K562 (cell line): ENCODE results near the gene MCU. TPM values are rescaled to one million over a fixed set of nuclear protein-coding genes. Genes with fewer than 3 reads are reported as not detected.
A peak's percentile ranks its signal among the peaks of the same experiment; 100 is the strongest.

Source experiments
- ATAC-seq: fragments of 200-7000 bp; cut with Tn5 transposase; 3 replicates; pipeline ENCODE4 v1.9.1; 2020; ENCODE audit warnings: moderate library complexity
- BruUV-seq: library from RNA; stranded (reverse); fragments of 400-500 nt; replicated peaks from 2 replicates; lab custom pipeline; 2021; lab: Mats Ljungman, UMichigan
- CTCF ChIA-PET: fragments of 300-600 bp; formaldehyde crosslinking; extraction: SDS; loops from one replicate; lab custom pipeline; 2021; ENCODE audit warnings: low intra/inter-chr PET ratio; lab: Yijun Ruan, JAX
- POLR2A ChIA-PET: fragments of 300-600, 350-650 bp; sonication (Branson Sonifier 250); formaldehyde crosslinking; extraction: SDS; loops from one replicate; lab custom pipeline; 2021; ENCODE audit warnings: antibody characterized with exemption, inconsistent platforms; lab: Yijun Ruan, JAX
- DNase-seq, 4 experiments: peaks; one replicate each; pipeline versions ENCODE4 v3.0.0 to v3.0.0-alpha.2; 2011 to 2018; ENCODE audit warnings: low spot score in 3 of 4, mixed read lengths in 3 of 4; ENCODE audit errors: extremely low read depth in 1 of 4
- FAIRE-seq: peaks from 2 replicates; lab custom pipeline; 2011; peaks lifted over from hg19 to GRCh38; lab: Jason Lieb, UNC
- H2AFZ ChIP-seq: 2 replicates; pipeline ENCODE4 v1.6.0; 2011; ENCODE audit warnings: low read depth, low read length, control low read depth, inconsistent platforms
- H3K27ac ChIP-seq: fragments of 200-600 bp; 3 replicates; pipeline ENCODE4 v1.8.0; 2011; ENCODE audit warnings: low read depth, mild to moderate bottlenecking, control low read depth, inconsistent platforms, low read length, moderate library complexity, mixed read lengths; ENCODE audit errors: extremely low read depth
- H3K27me3 ChIP-seq, 2 experiments: fragments of 300-600 bp in 1 of 2; 2 replicates in 1 of 2; 3 replicates in 1 of 2; pipeline versions ENCODE4 v1.6.0 to v1.8.0; 2011; ENCODE audit warnings: inconsistent platforms in 2 of 2, low read length in 2 of 2, mild to moderate bottlenecking in 1 of 2, mixed read lengths in 1 of 2, moderate library complexity in 1 of 2; ENCODE audit not compliant: control insufficient read depth in 2 of 2, insufficient read depth in 2 of 2
- H3K36me3 ChIP-seq: fragments of 300-600 bp; 3 replicates; pipeline ENCODE4 v1.8.0; 2011; ENCODE audit warnings: mild to moderate bottlenecking, low read length, inconsistent platforms; ENCODE audit not compliant: control insufficient read depth, insufficient read depth
- H3K4me1 ChIP-seq, 2 experiments: fragments of 200-600 bp in 1 of 2; replicated peaks in 1 of 2; 2 replicates in 1 of 2; 3 replicates in 1 of 2; pipeline versions ENCODE4 v1.5.1 to v1.8.0; 2011; ENCODE audit warnings: inconsistent platforms in 2 of 2, low read length in 2 of 2, mild to moderate bottlenecking in 1 of 2, mixed read lengths in 1 of 2, moderate library complexity in 1 of 2; ENCODE audit not compliant: control insufficient read depth in 2 of 2, insufficient read depth in 2 of 2
- H3K4me2 ChIP-seq: 2 replicates; pipeline ENCODE4 v1.6.1; 2011; ENCODE audit warnings: low read length, control low read depth, inconsistent platforms, mixed read lengths; ENCODE audit not compliant: insufficient read depth
- H3K4me3 ChIP-seq: fragments of 200-600 bp; sonication (generic), shearing (Covaris generic); 2 replicates; pipeline ENCODE4 v1.5.1; 2016; ENCODE audit warnings: control low read depth, inconsistent platforms
- H3K79me2 ChIP-seq: fragments of 200-600 bp; 3 replicates; pipeline ENCODE4 v1.8.0; 2011; ENCODE audit warnings: low read length, inconsistent platforms; ENCODE audit not compliant: control insufficient read depth, insufficient read depth
- H3K9ac ChIP-seq, 2 experiments: 2 replicates each; pipeline versions ENCODE4 v1.6.0 to v1.6.1; 2011; ENCODE audit warnings: low read depth in 2 of 2, low read length in 2 of 2, control low read depth in 1 of 2, inconsistent platforms in 1 of 2, mild to moderate bottlenecking in 1 of 2, mixed read lengths in 1 of 2; ENCODE audit not compliant: insufficient read depth in 1 of 2
- H3K9me1 ChIP-seq: one replicate; pipeline ENCODE4 v1.6.0; 2011; ENCODE audit warnings: inconsistent platforms, mild to moderate bottlenecking, low read length, moderate library complexity; ENCODE audit not compliant: control insufficient read depth, insufficient read depth
- H3K9me3 ChIP-seq: replicated peaks from 2 replicates; pipeline ENCODE4 v1.5.1; 2011; ENCODE audit warnings: low read depth, low read length, inconsistent platforms; ENCODE audit not compliant: control insufficient read depth, insufficient read depth
- H4K20me1 ChIP-seq: replicated peaks from 2 replicates; pipeline ENCODE4 v1.6.1; 2011; ENCODE audit warnings: low read length, inconsistent platforms, mixed read lengths; ENCODE audit not compliant: control insufficient read depth, insufficient read depth
- BACH1 ChIP-seq: fragments of 200-800 bp; sonication (Bioruptor generic); IDR thresholded peaks from 2 replicates; pipeline ENCODE4 v1.6.1; 2016; ENCODE audit warnings: missing genetic modification characterization, missing compliant biosample characterization
- GTF2E2 ChIP-seq: fragments of 200-800 bp; sonication (Bioruptor generic); IDR thresholded peaks from 2 replicates; pipeline ENCODE4 v1.6.1; 2016; ENCODE audit warnings: missing genetic modification characterization, missing compliant biosample characterization
- IRF1 ChIP-seq: sonication (generic); formaldehyde crosslinking; IDR thresholded peaks from 2 replicates; pipeline ENCODE4 v1.8.0; 2022; ENCODE audit warnings: missing genetic modification reagents, mild to moderate bottlenecking, borderline replicate concordance
- IRF2 ChIP-seq: sonication (generic); formaldehyde crosslinking; IDR thresholded peaks from 2 replicates; pipeline ENCODE4 v1.8.1; 2022; ENCODE audit warnings: mild to moderate bottlenecking, missing genetic modification reagents
- RB1 ChIP-seq: fragments of 450-650 bp; IDR thresholded peaks from 2 replicates; pipeline ENCODE4 v1.6.1; 2017; ENCODE audit warnings: low read depth, mild to moderate bottlenecking
- YBX1 ChIP-seq: fragments of 450-650 bp; IDR thresholded peaks from 2 replicates; pipeline ENCODE4 v1.7.1; 2016; ENCODE audit warnings: mild to moderate bottlenecking
- ZNF140 ChIP-seq: fragments of 250-450 bp; sonication (Bioruptor Pico); IDR thresholded peaks from 2 replicates; pipeline ENCODE4 v1.8.0; 2021; ENCODE audit warnings: moderate library complexity, mild to moderate bottlenecking, inconsistent platforms
- WGBS: fragments of 100-300 bp; shearing (Covaris generic); methylation state at CpG from one replicate; pipeline ENCODE4 v1.1.6; 2016; ENCODE audit warnings: low coverage, mixed read lengths; ENCODE audit not compliant: insufficient coverage; ENCODE audit errors: missing lambda C conversion rate; 5-methylcytosine and 5-hydroxymethylcytosine counted together
- in situ Hi-C: fragments of 300-500 bp; cut with MboI; formaldehyde crosslinking; loops from 4 replicates; pipeline ENCODE4 v1.15.0; 2018; ENCODE audit warnings: inconsistent platforms, mixed read lengths
- intact Hi-C: fragments of 100-400 bp; cut with micrococcal nuclease; formaldehyde crosslinking; loops from 2 replicates; pipeline ENCODE4 v1.14.2; 2022
- polyA plus RNA-seq, 8 experiments: library from polyadenylated mRNA; depleted of rRNA in 4 of 8; stranded (reverse) in 5 of 8; unstranded in 3 of 8; fragments of >200 nt; fragmentation: Nextera tagmentation in 2 of 8; fragmentation: Illumina TruSeq in 1 of 8; extraction: Ambion mirVana in 2 of 8; extraction: Trizol in 1 of 8; gene quantifications; 2 replicates each; pipeline versions ENCODE4 v1.2.1 to v1.2.3, GENCODE V29; 2011 to 2014; ENCODE audit warnings: inconsistent platforms in 1 of 8, missing spikeins in 1 of 8
- total RNA-seq, 7 experiments: library from RNA; depleted of rRNA in 6 of 7; stranded (reverse); fragments of >200 nt in 6 of 7; fragmentation: Illumina TruSeq in 2 of 7; extraction: Trizol in 2 of 7; gene quantifications; 2 replicates each; pipeline versions ENCODE4 v1.2.1 to v1.2.3, GENCODE V29; 2011 to 2021; ENCODE audit warnings: low replicate concordance in 1 of 7
- TF ChIP-seq, protein P1 (sequence below): fragments of 150-350 bp; IDR thresholded peaks from 2 replicates; pipeline ENCODE4 v1.6.1; 2014; ENCODE audit warnings: low read depth, mild to moderate bottlenecking, low read length, borderline replicate concordance

Gene MCU
- total and polyA plus RNA-seq, 9 of the 15 experiments (the other 6 are each of a cell fraction or from before 2014, with no cell fraction given): 8.2 to 88.8 (median 21.3) TPM

DNA sequence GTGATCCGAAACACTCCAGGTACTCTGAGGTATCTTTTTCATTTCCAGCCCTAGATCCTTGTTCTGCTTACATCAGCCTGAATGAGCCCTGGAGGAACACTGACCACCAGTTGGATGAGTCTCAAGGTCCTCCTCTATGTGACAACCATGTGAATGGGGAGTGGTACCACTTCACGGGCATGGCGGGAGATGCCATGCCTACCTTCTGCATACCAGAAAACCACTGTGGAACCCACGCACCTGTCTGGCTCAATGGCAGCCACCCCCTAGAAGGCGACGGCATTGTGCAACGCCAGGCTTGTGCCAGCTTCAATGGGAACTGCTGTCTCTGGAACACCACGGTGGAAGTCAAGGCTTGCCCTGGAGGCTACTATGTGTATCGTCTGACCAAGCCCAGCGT is 206.7 kb downstream of the MCU start:
- WGBS: 27% methylated on average over 10 of the region's 10 CpGs
- no TSS peak for BruUV-seq
- H3K9me1 ChIP-seq: no peaks in the 10 kb centered on the region
- CTCF ChIA-PET: no interaction called here
- peaks cover 5 to 6% of the 10 kb centered on the region in 2 experiments; a peak in 4 of 5 replicates for H3K27me3 ChIP-seq
- in situ Hi-C loops: no loop called here
- H3K4me3 ChIP-seq: no peak overlapping the region
- H3K36me3 ChIP-seq: no peaks in the 10 kb centered on the region
- no peak for DNase-seq
- no peaks in the 10 kb centered on the region for H4K20me1 ChIP-seq
- 0 out of 4 replicates have a peak overlapping the region, but pooled peaks of 1 of the 2 experiments have one; percentile 38 for H3K9ac ChIP-seq
- TF ChIP-seq ZNF140 (no peak), BACH1 (no peak), IRF2 (no peak), YBX1 (no peak), GTF2E2 (no peak), RB1 (no peak), IRF1 (CRISPR knock-in tag) (no peak)
- TF ChIP-seq, protein P1, sequence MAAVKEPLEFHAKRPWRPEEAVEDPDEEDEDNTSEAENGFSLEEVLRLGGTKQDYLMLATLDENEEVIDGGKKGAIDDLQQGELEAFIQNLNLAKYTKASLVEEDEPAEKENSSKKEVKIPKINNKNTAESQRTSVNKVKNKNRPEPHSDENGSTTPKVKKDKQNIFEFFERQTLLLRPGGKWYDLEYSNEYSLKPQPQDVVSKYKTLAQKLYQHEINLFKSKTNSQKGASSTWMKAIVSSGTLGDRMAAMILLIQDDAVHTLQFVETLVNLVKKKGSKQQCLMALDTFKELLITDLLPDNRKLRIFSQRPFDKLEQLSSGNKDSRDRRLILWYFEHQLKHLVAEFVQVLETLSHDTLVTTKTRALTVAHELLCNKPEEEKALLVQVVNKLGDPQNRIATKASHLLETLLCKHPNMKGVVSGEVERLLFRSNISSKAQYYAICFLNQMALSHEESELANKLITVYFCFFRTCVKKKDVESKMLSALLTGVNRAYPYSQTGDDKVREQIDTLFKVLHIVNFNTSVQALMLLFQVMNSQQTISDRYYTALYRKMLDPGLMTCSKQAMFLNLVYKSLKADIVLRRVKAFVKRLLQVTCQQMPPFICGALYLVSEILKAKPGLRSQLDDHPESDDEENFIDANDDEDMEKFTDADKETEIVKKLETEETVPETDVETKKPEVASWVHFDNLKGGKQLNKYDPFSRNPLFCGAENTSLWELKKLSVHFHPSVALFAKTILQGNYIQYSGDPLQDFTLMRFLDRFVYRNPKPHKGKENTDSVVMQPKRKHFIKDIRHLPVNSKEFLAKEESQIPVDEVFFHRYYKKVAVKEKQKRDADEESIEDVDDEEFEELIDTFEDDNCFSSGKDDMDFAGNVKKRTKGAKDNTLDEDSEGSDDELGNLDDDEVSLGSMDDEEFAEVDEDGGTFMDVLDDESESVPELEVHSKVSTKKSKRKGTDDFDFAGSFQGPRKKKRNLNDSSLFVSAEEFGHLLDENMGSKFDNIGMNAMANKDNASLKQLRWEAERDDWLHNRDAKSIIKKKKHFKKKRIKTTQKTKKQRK: no peak
- no peak overlapping the region for H3K4me2 ChIP-seq
- POLR2A ChIA-PET: interaction anchor here (2.1 kb wide), 1 partner anchor 12 kb away, joined by 8 read pairs; no protein-coding TSS in a partner anchor
- intact Hi-C loops: no loop called here
- no peaks in the 10 kb centered on the region for H3K79me2 ChIP-seq
- H3K27ac ChIP-seq: no peak overlapping the region
- FAIRE-seq: no peak
- H2AFZ ChIP-seq: no peak overlapping the region
- H3K9me3 ChIP-seq: no peaks in the 10 kb centered on the region
- H3K4me1 ChIP-seq: peaks cover 0 to 2% of the 10 kb centered on the region in 2 experiments; a peak in 3 of 5 replicates
- ATAC-seq: peak; percentile 38; the same call in 1 of the 3 replicates
